WTC11 (cell line): ENCODE measurements around the gene AKAP13. TPM values are rescaled to one million over a fixed set of nuclear protein-coding genes. Genes with fewer than 3 reads are reported as not detected.

ENCODE experiments used
- ATAC-seq: fragments of 200-7000 bp; cut with Tn5 transposase; 2 replicates; pipeline ENCODE4 v1.10.0; 2021; ENCODE audit warnings: mild to moderate bottlenecking, moderate library complexity
- CTCF ChIA-PET: fragments of 300-600 bp; sonication (Branson Sonifier 250); formaldehyde crosslinking; loops from one replicate; lab custom pipeline; 2021; ENCODE audit warnings: antibody characterized with exemption; lab: Charles Lee
- POLR2A ChIA-PET: fragments of 350-600 bp; sonication (Branson Sonifier 250); formaldehyde crosslinking; loops from one replicate; lab custom pipeline; 2021; ENCODE audit warnings: antibody characterized with exemption; lab: Charles Lee
- DNase-seq: peaks from one replicate; pipeline ENCODE4 v3.0.0; 2021; ENCODE audit warnings: low spot score
- H3K27ac Mint-ChIP-seq: 2 replicates; pipeline ENCODE4 v1.8.0; 2021; ENCODE audit warnings: mixed read lengths
- H3K27me3 Mint-ChIP-seq: 2 replicates; pipeline ENCODE4 v1.8.0; 2021; ENCODE audit warnings: low read depth, mild to moderate bottlenecking, moderate library complexity, mixed read lengths
- H3K36me3 Mint-ChIP-seq: 2 replicates; pipeline ENCODE4 v1.8.0; 2021; ENCODE audit warnings: mixed read lengths
- H3K4me1 Mint-ChIP-seq: 2 replicates; pipeline ENCODE4 v1.8.0; 2022; ENCODE audit warnings: mixed read lengths
- H3K4me3 Mint-ChIP-seq: 2 replicates; pipeline ENCODE4 v1.8.0; 2021; ENCODE audit warnings: mild to moderate bottlenecking, moderate library complexity, mixed read lengths
- H3K9me3 Mint-ChIP-seq: 2 replicates; pipeline ENCODE4 v1.8.0; 2021; ENCODE audit warnings: mixed read lengths
- EMX1 ChIP-seq: fragments of 250-450 bp; sonication (Bioruptor Pico); IDR thresholded peaks from 2 replicates; pipeline ENCODE4 v1.8.0; 2021; ENCODE audit warnings: mild to moderate bottlenecking
- GABPB1 ChIP-seq: sonication (generic); formaldehyde crosslinking; IDR thresholded peaks from 2 replicates; pipeline ENCODE4 v1.8.1; 2023; ENCODE audit warnings: mild to moderate bottlenecking, missing genetic modification reagents
- HMGA2 ChIP-seq: fragments of 250-450 bp; sonication (Bioruptor Pico); IDR thresholded peaks from 2 replicates; pipeline ENCODE4 v1.4.0; 2021; ENCODE audit warnings: mild to moderate bottlenecking, moderate library complexity
- HMGXB4 ChIP-seq: sonication (generic); formaldehyde crosslinking; IDR thresholded peaks from 2 replicates; pipeline ENCODE4 v1.8.1; 2023; ENCODE audit warnings: mild to moderate bottlenecking, moderate library complexity, missing genetic modification reagents
- MYBL2 ChIP-seq: sonication (generic); formaldehyde crosslinking; IDR thresholded peaks from 2 replicates; pipeline ENCODE4 v1.8.1; 2023; ENCODE audit warnings: mild to moderate bottlenecking, moderate library complexity, missing genetic modification reagents
- NFATC4 ChIP-seq: fragments of 250-450 bp; sonication (Bioruptor Pico); IDR thresholded peaks from 2 replicates; pipeline ENCODE4 v1.9.0; 2021; ENCODE audit warnings: mild to moderate bottlenecking
- PRRX2 ChIP-seq: fragments of 250-450 bp; sonication (Bioruptor Pico); IDR thresholded peaks from 2 replicates; pipeline ENCODE4 v1.8.0; 2021; ENCODE audit warnings: mild to moderate bottlenecking
- SOX15 ChIP-seq: fragments of 250-450 bp; sonication (Bioruptor Pico); IDR thresholded peaks from 2 replicates; pipeline ENCODE4 v1.9.0; 2021; ENCODE audit warnings: mild to moderate bottlenecking
- STAT6 ChIP-seq: sonication (generic); formaldehyde crosslinking; conservative IDR thresholded peaks from 2 replicates; pipeline ENCODE4 v1.8.1; 2023; ENCODE audit warnings: mild to moderate bottlenecking, low read depth, missing genetic modification reagents, moderate library complexity
- TP53 ChIP-seq: sonication (generic); formaldehyde crosslinking; IDR thresholded peaks from 2 replicates; pipeline ENCODE4 v1.8.1; 2023; ENCODE audit warnings: mild to moderate bottlenecking, missing genetic modification reagents
- ZNF232 ChIP-seq: sonication (generic); formaldehyde crosslinking; IDR thresholded peaks from 2 replicates; pipeline ENCODE4 v1.8.0; 2022; ENCODE audit warnings: mild to moderate bottlenecking, missing genetic modification reagents
- ZNF263 ChIP-seq: sonication (generic); formaldehyde crosslinking; IDR thresholded peaks from 2 replicates; pipeline ENCODE4 v1.8.1; 2022; ENCODE audit warnings: low read depth, mild to moderate bottlenecking, moderate library complexity, missing genetic modification reagents
- total RNA-seq: library from RNA; stranded (reverse); gene quantifications from 3 replicates; pipeline ENCODE4 v1.2.3, GENCODE V29; 2021
- TF ChIP-seq, protein P1 (sequence below): fragments of 200-600 bp; IDR thresholded peaks from 2 replicates; pipeline ENCODE4 v1.8.0; 2022; ENCODE audit warnings: antibody characterized with exemption
- TF ChIP-seq, protein P2 (sequence below): sonication (generic); formaldehyde crosslinking; IDR thresholded peaks from 2 replicates; pipeline ENCODE4 v1.8.1; 2022; ENCODE audit warnings: missing genetic modification reagents, borderline replicate concordance
- TF ChIP-seq, protein P3 (sequence below): sonication (generic); formaldehyde crosslinking; IDR thresholded peaks from 2 replicates; pipeline ENCODE4 v1.8.1; 2023; ENCODE audit warnings: mild to moderate bottlenecking, missing genetic modification reagents, borderline replicate concordance
- TF ChIP-seq, protein P4 (sequence below): fragments of 250-450 bp; sonication (Bioruptor Pico); IDR thresholded peaks from 2 replicates; pipeline ENCODE4 v1.9.0; 2021; ENCODE audit warnings: mild to moderate bottlenecking

AKAP13 gene
- total RNA-seq, 1 experiment from 2014 or later: 50.3 TPM

- DNase-seq (no peak), ATAC-seq (no peak)
- Mint-ChIP-seq H3K27me3 (no peaks in the 10 kb centered on the region), H3K4me3 (no peak overlapping the region), H3K27ac (no peak overlapping the region), H3K36me3 (peaks cover 4% of the 10 kb centered on the region; the same call in 1 of the 2 replicates), H3K9me3 (no peaks in the 10 kb centered on the region), H3K4me1 (peaks cover 62% of the 10 kb centered on the region)
- no peak for TF ChIP-seq HMGXB4 (CRISPR knock-in tag)
- no peak for TF ChIP-seq PRRX2 (CRISPR knock-in tag)
- ChIA-PET POLR2A (no interaction called here), CTCF (interaction anchor here (0.8 to 1.3 kb wide), 3 partner anchors 14 to 34 kb away, joined by 3 to 4 read pairs (median 4); no protein-coding TSS in a partner anchor)
These were observed 406.3 kb downstream of the AKAP13 start for GRCh38 chr15:85786781-85787114.

DNA sequence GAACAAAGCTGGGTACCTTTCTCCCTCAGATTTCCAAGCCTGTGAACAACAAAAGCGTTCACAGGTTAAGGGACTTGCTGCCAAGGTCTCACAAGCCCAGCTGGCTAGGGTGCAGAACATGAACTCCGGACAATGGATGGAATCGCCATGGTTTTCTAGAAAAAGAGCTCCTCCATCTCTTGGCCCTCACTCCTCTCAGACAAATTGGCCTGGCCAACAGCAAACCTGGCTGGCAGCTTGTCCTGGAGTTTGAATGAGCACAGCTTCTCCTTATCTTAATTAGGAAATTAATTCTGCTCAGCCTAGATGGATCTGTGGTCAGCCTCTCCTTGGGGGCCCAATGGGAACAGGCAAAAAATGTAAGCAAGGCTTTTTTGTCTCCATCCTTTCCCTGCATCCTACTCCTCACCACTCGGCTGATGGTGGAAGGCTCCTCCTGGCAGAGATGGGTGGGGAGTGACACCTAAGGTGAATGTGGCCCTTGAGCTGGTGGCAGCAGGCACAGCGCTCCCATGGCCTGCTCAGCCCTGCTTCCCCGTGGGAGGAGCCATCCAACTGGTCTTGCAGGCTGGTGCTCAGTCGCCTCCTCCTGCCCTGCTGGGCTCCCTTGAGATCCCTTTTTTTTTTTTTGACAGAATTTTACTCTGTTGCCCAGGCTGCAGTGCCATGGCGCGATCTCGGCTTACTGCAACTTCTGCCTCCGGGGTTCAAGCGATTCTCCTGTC lies 408.5 kb downstream of the AKAP13 start:
- ChIA-PET CTCF (interaction anchor here (0.9 to 2.3 kb wide), 3 partner anchors 14 to 51 kb away, joined by 3 to 15 read pairs (median 8); no protein-coding TSS in a partner anchor), POLR2A (interaction anchor here (0.6 to 1.5 kb wide), 3 partner anchors 10 to 302 kb away, joined by 3 to 6 read pairs (median 5); no protein-coding TSS in a partner anchor)
- Mint-ChIP-seq H3K27ac (peak overlapping the region; percentile 70; the same call in 1 of the 2 replicates), H3K4me3 (no peak overlapping the region), H3K27me3 (no peaks in the 10 kb centered on the region), H3K4me1 (peaks cover 66% of the 10 kb centered on the region), H3K9me3 (no peaks in the 10 kb centered on the region), H3K36me3 (peaks cover 4% of the 10 kb centered on the region; the same call in 1 of the 2 replicates)
- ATAC-seq: peak; percentile 53
- TF ChIP-seq SOX15 (CRISPR knock-in tag): no peak
- TF ChIP-seq, protein P1, sequence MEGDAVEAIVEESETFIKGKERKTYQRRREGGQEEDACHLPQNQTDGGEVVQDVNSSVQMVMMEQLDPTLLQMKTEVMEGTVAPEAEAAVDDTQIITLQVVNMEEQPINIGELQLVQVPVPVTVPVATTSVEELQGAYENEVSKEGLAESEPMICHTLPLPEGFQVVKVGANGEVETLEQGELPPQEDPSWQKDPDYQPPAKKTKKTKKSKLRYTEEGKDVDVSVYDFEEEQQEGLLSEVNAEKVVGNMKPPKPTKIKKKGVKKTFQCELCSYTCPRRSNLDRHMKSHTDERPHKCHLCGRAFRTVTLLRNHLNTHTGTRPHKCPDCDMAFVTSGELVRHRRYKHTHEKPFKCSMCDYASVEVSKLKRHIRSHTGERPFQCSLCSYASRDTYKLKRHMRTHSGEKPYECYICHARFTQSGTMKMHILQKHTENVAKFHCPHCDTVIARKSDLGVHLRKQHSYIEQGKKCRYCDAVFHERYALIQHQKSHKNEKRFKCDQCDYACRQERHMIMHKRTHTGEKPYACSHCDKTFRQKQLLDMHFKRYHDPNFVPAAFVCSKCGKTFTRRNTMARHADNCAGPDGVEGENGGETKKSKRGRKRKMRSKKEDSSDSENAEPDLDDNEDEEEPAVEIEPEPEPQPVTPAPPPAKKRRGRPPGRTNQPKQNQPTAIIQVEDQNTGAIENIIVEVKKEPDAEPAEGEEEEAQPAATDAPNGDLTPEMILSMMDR: no peak
- TF ChIP-seq EMX1 (CRISPR knock-in tag): no peak
- TF ChIP-seq, protein P2, sequence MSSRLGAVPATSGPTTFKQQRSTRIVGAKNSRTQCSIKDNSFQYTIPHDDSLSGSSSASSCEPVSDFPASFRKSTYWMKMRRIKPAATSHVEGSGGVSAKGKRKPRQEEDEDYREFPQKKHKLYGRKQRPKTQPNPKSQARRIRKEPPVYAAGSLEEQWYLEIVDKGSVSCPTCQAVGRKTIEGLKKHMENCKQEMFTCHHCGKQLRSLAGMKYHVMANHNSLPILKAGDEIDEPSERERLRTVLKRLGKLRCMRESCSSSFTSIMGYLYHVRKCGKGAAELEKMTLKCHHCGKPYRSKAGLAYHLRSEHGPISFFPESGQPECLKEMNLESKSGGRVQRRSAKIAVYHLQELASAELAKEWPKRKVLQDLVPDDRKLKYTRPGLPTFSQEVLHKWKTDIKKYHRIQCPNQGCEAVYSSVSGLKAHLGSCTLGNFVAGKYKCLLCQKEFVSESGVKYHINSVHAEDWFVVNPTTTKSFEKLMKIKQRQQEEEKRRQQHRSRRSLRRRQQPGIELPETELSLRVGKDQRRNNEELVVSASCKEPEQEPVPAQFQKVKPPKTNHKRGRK (CRISPR knock-in tag): no peak
- TF ChIP-seq HMGXB4 (CRISPR knock-in tag): no peak
- peak; percentile 24 for DNase-seq

- peaks cover 4% of the 10 kb centered on the region; the same call in 1 of the 2 replicates for H3K36me3 Mint-ChIP-seq
- H3K27me3 Mint-ChIP-seq: no peaks in the 10 kb centered on the region
- DNase-seq: no peak
- no peaks in the 10 kb centered on the region for H3K9me3 Mint-ChIP-seq
- H3K4me3 Mint-ChIP-seq: no peak overlapping the region
- ChIA-PET POLR2A (interaction anchor here (0.6 to 1.5 kb wide), 2 partner anchors 11 to 303 kb away, joined by 3 to 5 read pairs; no protein-coding TSS in a partner anchor), CTCF (interaction anchor here (0.9 to 2.3 kb wide), 4 partner anchors 13 to 51 kb away, joined by 3 to 15 read pairs (median 6); no protein-coding TSS in a partner anchor)
- H3K4me1 Mint-ChIP-seq: peaks cover 66% of the 10 kb centered on the region
- 0 out of 2 replicates have a peak overlapping the region, but pooled peaks have one; percentile 70 for H3K27ac Mint-ChIP-seq
- no peak for ATAC-seq
- TF ChIP-seq ZNF263 (CRISPR knock-in tag) (no peak), STAT6 (CRISPR knock-in tag) (no peak), MYBL2 (CRISPR knock-in tag) (no peak), ZNF232 (no peak), GABPB1 (CRISPR knock-in tag) (no peak), HMGA2 (CRISPR knock-in tag) (no peak), TP53 (CRISPR knock-in tag) (no peak), NFATC4 (CRISPR knock-in tag) (no peak)
- TF ChIP-seq, protein P3, sequence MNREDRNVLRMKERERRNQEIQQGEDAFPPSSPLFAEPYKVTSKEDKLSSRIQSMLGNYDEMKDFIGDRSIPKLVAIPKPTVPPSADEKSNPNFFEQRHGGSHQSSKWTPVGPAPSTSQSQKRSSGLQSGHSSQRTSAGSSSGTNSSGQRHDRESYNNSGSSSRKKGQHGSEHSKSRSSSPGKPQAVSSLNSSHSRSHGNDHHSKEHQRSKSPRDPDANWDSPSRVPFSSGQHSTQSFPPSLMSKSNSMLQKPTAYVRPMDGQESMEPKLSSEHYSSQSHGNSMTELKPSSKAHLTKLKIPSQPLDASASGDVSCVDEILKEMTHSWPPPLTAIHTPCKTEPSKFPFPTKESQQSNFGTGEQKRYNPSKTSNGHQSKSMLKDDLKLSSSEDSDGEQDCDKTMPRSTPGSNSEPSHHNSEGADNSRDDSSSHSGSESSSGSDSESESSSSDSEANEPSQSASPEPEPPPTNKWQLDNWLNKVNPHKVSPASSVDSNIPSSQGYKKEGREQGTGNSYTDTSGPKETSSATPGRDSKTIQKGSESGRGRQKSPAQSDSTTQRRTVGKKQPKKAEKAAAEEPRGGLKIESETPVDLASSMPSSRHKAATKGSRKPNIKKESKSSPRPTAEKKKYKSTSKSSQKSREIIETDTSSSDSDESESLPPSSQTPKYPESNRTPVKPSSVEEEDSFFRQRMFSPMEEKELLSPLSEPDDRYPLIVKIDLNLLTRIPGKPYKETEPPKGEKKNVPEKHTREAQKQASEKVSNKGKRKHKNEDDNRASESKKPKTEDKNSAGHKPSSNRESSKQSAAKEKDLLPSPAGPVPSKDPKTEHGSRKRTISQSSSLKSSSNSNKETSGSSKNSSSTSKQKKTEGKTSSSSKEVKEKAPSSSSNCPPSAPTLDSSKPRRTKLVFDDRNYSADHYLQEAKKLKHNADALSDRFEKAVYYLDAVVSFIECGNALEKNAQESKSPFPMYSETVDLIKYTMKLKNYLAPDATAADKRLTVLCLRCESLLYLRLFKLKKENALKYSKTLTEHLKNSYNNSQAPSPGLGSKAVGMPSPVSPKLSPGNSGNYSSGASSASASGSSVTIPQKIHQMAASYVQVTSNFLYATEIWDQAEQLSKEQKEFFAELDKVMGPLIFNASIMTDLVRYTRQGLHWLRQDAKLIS: no peak
- TF ChIP-seq, protein P4, sequence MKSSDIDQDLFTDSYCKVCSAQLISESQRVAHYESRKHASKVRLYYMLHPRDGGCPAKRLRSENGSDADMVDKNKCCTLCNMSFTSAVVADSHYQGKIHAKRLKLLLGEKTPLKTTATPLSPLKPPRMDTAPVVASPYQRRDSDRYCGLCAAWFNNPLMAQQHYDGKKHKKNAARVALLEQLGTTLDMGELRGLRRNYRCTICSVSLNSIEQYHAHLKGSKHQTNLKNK (CRISPR knock-in tag): no peak
These were observed 409.1 kb downstream of the AKAP13 start for GRCh38 chr15:85789496-85789875.
